Prostate gland (tissue), 2 donors: ENCODE data around the gene GRAMD1B.

Source experiments
- POLR2AphosphoS5 ChIP-seq: sonication (generic); formaldehyde crosslinking; IDR thresholded peaks from one replicate; pipeline ENCODE4 v1.6.1; 2017; ENCODE audit warnings: antibody characterized with exemption
- TF ChIP-seq, protein P1 (sequence below), 4 experiments: fragments of 200-600 bp in 2 of 4; fragments of 450-650 bp in 2 of 4; sonication (generic) in 2 of 4; IDR thresholded peaks; 1 replicate in 3 of 4; 2 replicates in 1 of 4; pipeline ENCODE4 v1.5.1; 2016 to 2019; ENCODE audit warnings: antibody characterized with exemption in 4 of 4, mild to moderate bottlenecking in 2 of 4, moderate library complexity in 2 of 4

DNA sequence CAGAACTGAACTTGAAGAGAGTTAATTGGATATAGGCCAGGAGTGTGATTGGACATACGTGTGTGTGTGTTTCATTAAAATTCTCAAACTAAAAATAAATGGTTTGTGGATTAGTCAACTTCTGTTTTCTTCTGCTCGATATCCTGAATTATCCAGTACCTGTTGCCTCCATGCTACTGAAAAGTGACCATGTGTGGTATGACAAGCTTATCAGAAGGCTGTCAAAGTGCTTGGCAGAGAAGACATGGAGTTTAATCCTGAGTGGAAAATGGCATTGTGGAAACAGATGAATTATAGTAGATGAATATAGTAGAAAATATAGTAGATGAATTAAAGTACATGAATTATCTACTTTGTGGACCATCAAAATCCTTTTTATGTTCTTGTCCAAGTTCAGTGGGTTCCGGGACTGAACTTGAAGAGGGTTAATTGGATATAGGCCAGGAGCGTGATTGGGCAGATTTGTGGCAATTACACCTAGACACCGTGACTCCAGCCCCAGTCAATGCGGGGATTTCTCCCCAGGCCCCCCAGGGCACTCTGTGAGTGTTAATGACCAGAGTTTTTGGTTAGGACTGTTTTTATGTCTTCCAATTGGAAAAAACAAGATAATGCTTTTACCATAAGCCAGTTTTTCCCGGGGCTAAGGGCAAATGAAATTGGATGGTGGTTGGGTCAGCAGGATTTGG, 30.1 kb downstream of the GRAMD1B start:
- TF ChIP-seq, protein P1, sequence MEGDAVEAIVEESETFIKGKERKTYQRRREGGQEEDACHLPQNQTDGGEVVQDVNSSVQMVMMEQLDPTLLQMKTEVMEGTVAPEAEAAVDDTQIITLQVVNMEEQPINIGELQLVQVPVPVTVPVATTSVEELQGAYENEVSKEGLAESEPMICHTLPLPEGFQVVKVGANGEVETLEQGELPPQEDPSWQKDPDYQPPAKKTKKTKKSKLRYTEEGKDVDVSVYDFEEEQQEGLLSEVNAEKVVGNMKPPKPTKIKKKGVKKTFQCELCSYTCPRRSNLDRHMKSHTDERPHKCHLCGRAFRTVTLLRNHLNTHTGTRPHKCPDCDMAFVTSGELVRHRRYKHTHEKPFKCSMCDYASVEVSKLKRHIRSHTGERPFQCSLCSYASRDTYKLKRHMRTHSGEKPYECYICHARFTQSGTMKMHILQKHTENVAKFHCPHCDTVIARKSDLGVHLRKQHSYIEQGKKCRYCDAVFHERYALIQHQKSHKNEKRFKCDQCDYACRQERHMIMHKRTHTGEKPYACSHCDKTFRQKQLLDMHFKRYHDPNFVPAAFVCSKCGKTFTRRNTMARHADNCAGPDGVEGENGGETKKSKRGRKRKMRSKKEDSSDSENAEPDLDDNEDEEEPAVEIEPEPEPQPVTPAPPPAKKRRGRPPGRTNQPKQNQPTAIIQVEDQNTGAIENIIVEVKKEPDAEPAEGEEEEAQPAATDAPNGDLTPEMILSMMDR (IDR thresholded peaks at IDR 0.05): no peak
- TF ChIP-seq POLR2AphosphoS5: no peak
